ENCODE results near the gene NRXN3.

DNA sequence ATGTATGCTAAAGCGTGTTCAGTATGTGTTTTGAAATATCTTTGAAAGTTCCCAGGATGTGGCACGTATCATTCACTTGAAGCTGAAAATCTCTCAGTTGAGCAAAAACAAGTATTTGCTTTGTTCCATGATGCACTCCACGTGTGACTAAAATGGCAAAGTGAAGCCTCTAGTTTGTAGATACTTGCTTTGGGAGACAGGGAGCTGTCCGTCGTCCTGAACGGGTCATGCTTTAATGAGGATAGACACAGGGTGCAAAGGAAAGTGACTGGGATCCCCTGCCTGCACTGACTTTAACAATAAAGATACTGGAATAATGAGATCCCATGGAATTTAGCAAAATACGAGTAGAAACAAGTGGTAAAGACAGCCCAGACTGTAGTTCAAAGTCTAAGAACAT lies 991.4 kb downstream of the NRXN3 start:
- TF ChIP-seq CTCF (IDR thresholded peaks at IDR 0.05; ENCODE audit: insufficient read depth, low read depth, low read length) (no peak), EZH2 (IDR thresholded peaks at IDR 0.05; ENCODE audit: insufficient read depth, low read length) (no peak)

Data from astrocyte (in vitro differentiated cells and primary cell).